LHCN-M2 (cell line): ENCODE data around the gene PLA1A. TPM values are rescaled to one million over a fixed set of nuclear protein-coding genes. Genes with fewer than 3 reads are reported as not detected.
"Not testable (repeated sequence)": the region's sequence is repeated elsewhere in the genome, so short reads cannot be mapped to it uniquely, and the experiment has no call there.

Experiments
- DNase-seq: peaks from one replicate; pipeline ENCODE4 v3.0.0-alpha.2; 2012; ENCODE audit warnings: low read depth
- polyA plus RNA-seq: library from polyadenylated mRNA; unstranded; fragments of >200 nt; gene quantifications from one replicate; pipeline ENCODE4 v1.2.1, GENCODE V29; 2012; ENCODE audit warnings: missing spikeins
- total RNA-seq: library from RNA; depleted of rRNA; stranded (reverse); fragments of >200 nt; gene quantifications from 2 replicates; pipeline ENCODE4 v1.2.3, GENCODE V29; 2014; rRNA removed

PLA1A gene, protein sequence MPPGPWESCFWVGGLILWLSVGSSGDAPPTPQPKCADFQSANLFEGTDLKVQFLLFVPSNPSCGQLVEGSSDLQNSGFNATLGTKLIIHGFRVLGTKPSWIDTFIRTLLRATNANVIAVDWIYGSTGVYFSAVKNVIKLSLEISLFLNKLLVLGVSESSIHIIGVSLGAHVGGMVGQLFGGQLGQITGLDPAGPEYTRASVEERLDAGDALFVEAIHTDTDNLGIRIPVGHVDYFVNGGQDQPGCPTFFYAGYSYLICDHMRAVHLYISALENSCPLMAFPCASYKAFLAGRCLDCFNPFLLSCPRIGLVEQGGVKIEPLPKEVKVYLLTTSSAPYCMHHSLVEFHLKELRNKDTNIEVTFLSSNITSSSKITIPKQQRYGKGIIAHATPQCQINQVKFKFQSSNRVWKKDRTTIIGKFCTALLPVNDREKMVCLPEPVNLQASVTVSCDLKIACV
- total RNA-seq = 0.13 TPM in 1 of 2 replicates, not detected in the other
- polyA plus RNA-seq = 0.09 TPM

DNA sequence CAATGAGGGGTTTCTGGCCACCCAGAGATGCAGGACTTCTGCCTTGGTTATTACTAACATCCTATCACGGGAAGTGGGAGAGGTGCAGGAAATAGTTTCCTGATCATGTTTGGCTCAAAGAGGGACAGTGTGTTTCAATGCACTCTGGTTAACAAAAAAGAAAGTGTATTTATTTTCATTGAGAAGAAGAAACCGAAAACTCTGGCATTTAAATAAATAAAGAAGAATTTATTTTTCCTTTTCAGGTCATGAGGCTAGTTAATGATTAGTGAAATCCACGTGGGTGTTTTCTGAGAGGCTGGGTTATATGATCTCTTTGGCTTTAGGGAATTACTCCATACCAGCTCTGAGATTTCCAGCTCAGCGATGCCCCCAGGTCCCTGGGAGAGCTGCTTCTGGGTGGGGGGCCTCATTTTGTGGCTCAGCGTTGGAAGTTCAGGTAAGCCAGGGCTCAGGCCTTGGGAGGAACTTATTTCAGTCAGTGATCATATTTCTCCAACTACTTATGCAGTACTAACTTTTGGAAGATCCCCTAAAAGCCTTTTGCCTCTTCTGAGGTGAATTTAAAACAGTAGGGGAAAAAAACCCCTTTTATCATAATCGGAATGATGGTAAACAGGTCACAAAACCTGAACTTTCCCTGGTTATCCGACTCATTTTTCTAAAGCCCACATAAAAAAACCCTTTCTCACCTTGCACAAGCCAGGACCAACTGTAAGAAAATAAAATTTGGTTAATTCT is at the start of gene PLA1A:
TSS of gene PLA1A (plus strand) at position 338 of the 741 bp plus-strand sequence. CDS start at position 367, 29 bp downstream.
- DNase-seq = no peak

GRCh38 chr3:119548341-119548740 is 49.3 kb upstream of the PLA1A start:
- DNase-seq = no peak

DNA sequence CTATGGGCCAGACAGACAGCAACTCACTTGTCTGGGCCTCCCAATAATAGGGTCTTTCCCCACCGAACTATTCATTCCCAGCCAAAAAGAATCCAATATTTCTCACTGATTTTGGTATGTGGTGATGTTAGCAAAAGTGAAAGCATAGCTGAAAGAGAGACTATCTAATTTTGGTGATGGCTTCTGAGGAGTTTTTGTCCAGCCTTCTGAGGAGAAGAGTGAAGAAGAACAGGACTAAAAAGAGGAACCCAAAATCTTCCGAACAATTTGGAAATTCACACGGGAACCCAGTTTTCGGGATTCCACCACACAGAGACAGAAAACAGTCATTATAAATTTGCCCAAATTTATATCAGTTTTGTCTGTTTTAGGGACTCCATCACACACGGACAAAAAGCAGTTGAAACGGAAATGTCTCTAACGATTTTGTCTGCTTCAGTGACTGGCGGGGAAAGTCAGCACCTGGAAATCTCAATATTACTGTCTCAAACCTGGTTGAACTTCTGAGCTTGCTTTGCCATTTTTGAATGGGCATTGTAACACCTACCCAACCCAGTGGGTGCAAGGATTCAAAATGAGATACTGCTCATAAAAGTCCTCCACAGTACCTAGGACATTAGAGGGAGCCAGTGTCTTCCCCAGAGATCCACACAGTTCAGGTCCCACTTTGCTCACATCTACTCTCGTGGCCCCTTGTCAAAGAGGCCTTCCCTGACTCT is 47.3 kb upstream of the PLA1A start:
- DNase-seq = no peak

- DNase-seq = no peak
Measured at GRCh38 chr3:119551598-119551997, 46.1 kb upstream of the PLA1A start.

GRCh38 chr3:119552928-119553327 is 44.8 kb upstream of the PLA1A start:
- not testable (repeated sequence) for DNase-seq

- DNase-seq = no peak
Measured at GRCh38 chr3:119553823-119554415, 43.8 kb upstream of the PLA1A start.

DNA sequence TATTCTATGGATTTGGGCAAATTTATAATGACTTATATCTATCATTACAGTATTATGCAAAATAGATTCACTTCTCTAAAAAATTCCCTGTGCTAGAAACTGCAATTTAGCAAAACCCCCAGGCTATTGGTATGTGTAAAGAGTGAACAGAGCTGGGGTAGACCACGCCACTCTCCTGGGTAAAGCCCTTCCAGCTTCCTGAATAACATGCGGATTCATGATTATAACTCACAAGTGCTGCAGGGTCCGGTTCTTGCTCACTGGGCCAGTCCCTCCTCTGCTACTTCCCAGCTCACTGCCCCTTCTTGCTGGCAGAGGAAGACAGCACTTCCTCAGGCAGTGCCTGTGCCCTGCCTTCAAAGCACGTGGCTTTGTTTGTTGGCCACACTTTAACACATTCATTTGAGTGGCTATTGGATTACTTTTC is 42.4 kb upstream of the PLA1A start:
- DNase-seq = no peak

GRCh38 chr3:119555929-119556328 is 41.8 kb upstream of the PLA1A start:
- DNase-seq = no peak

DNA sequence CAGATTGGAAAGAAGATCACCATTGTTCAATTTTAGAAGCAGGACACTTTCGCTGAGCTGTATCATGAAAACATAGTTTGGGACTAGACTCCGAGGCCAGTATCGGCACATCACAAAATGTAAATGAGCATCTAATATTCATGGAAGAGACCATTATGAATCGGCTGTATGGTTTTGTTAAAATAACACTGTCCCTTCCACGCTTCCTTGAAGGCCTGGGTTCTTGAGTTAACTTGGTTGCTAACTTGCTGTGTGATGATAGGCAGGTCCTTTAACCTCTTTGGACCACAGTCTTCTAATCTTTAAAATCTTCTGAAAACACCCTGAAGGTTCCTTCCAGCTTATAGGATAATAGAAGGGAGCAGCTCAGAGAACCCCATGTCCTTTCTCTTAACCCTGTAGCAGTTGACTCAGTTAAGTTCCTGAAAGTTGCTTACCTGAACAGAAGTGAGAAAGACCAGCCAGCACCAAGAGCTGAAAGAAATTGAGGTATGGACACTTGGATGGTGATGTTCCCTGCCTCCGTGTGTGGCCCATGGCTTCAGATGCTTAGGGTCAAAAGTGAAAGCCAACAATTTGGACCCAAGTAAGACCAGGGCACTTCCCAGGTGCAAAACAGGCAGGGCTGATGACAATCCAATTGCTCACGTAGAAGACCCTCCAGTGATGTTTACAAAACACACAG is 40.4 kb upstream of the PLA1A start:
- DNase-seq = no peak

- DNase-seq = no peak
Measured at GRCh38 chr3:119557877-119558269, 39.8 kb upstream of the PLA1A start.

DNA sequence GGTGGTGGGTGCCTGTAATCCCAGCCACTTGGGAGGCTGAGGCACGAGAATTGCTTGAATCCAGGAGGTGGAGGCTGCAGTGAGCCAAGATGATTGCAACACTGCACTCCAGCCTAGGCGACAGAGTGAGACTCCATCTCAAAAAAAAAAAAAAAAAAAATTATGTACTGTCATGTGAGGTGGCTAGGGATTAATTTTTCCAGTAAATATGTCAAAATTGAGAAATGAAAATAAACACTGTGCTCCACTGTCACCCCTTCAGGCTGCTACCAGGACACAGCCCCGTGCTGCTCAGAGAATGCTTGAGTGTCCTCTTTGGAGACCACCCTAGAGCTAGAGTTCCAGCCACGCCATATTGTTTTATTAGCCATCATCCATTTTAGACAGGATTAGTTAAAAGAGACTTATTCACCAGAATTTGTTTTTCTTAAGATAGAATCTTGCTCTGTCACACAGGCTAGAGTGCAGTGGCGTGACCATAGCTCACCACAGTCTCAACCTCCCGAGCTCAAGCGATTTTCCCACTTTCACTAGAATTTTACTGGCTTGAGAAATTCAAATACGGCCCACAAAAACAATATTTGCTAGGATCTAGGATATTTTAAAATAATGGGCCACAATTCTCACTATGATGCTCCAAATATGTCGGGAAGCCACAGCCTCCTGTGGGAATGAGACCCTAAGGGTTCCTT is 38.9 kb upstream of the PLA1A start:
- no peak for DNase-seq

DNA sequence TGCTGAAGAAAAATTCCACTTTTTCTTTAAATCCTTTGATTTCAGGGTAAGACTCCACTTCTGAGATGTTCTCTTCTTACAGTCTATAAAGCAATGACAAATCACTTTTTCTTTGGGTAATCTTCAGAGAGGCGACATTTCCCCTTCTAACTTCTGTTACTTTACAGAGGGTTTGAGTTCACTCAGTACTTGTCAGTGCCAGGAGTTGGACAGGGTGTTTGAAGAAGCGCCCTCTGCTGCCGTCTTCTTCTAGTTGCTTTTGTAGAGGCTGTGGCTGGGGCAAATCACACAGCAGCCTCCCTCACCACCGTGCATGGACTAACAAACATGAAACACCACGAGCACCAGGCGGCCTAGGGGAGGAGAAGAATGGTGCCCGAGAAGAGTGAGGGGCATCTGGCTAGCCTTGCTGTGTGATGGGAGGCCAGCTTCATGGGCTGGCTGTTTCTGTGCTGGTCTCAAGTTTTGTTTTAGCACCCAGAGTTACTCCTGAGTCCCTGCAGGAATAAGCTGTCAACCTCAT is 38.2 kb upstream of the PLA1A start, which contains the start of gene CD80:
TSS of gene CD80 (minus strand) at position 174 of the 523 bp plus-strand sequence. CDS start 1,886 bp downstream, outside the sequence.
- peak; percentile 45 for DNase-seq

GRCh38 chr3:119560160-119560559 is 37.5 kb upstream of the PLA1A start:
- DNase-seq = no peak

DNA sequence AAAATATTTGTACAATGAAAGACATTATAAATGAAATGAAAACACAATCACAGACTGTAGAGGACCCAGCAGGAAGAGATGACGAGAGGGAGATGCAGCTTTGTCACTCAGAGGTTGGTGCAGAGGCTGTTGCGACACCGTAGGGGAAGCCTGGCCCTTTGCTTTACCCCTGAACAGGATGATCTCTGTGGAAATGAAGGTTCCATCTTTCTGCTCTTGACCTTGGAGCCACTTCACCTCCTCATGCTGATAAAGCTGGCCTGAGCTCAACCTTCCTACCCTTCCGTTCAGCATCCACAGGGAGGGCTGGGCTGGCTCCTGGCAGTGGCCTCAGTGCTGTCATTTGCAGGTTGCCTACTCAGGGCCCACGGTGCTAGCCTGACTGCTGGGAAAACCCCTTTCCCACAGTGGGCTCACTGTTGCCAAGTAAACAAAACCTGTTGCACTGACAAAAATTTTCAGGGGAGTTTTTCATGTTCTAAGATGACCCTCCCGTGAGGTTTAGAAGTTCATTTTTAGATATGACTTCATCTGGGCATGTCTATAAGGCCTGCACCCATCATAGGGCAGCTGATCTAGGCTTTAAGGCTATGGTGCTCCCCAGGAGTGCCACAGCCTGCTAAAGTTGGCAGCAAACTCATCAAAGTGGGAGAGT is 35.3 kb upstream of the PLA1A start:
- DNase-seq = no peak

- DNase-seq = not testable (repeated sequence)
Measured at GRCh38 chr3:119563334-119563733, 34.4 kb upstream of the PLA1A start.

DNA sequence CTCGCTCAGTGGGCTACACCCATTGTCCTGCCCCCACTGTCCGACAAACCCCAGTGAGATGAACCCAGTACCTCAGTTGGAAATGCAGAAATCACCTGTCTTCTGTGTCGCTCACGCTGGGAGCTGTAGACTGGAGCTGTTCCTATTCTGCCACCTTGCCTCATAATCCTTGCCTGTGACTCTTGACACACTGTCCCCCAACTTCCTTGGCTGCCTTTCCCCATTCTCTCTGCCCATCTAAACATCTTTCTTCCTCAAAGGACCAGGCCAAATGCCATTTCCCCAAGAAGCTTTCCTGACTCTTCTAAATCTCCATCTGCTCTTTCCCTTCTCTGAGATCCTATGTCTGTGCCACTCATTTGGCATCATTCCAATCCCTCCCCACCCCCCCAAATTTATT is 28.5 kb upstream of the PLA1A start:
- DNase-seq = no peak

DNA sequence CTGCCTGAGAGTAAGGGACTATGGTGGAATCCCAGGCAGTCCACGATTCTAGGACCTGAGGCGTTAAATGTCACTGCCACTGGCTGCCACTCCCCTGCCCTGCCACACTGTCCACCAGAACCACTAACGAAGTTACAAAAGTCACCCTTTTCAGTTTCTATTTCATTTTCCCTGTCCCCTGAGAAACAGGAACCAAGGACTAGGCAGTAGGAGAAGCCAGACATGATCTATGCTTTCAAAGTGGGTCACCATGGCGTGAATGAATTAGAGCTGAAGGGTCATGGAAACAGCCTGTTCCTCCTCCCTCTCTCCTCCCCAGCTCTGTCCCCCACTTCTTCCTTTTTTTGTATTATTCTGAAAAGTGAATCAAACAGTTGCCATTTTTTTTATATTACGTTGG is 27.5 kb upstream of the PLA1A start:
- no peak for DNase-seq

DNA sequence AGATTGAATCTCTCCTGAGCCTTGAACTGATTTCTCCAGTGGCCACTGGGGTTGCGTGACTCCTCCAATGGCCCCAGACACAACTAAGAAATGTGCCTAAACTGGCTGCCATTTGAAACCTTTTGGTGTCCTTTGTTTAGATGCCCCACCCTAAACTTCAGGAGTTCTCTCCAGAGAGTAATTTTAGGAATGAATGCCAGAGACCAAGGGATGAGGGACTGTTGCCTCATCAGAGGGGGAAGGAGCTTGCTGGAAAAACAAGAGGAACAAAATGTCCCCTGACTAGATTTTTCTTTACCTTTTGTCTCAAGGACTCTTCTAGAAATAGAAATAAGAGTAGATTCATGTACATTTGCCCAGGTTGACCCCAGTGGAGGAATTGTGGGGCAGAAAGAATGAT is 26.5 kb upstream of the PLA1A start:
- DNase-seq = no peak

GRCh38 chr3:119571688-119572087 is 26.0 kb upstream of the PLA1A start:
- no peak for DNase-seq
